CD4-positive, alpha-beta T cell treated with Interleukin-17A for 1 hour (primary cell): Measurements from ENCODE around the gene PIH1D1.

Source experiments
- DNase-seq: peaks from one replicate; pipeline ENCODE4 v3.0.0-alpha.2; 2020

PIH1D1 gene

GRCh38 chr19:49415102-49415809 lies 36.4 kb downstream of the PIH1D1 start:
- no peak for DNase-seq

- no peak for DNase-seq
These were observed 37.4 kb downstream of the PIH1D1 start for GRCh38 chr19:49414256-49414655.

DNA sequence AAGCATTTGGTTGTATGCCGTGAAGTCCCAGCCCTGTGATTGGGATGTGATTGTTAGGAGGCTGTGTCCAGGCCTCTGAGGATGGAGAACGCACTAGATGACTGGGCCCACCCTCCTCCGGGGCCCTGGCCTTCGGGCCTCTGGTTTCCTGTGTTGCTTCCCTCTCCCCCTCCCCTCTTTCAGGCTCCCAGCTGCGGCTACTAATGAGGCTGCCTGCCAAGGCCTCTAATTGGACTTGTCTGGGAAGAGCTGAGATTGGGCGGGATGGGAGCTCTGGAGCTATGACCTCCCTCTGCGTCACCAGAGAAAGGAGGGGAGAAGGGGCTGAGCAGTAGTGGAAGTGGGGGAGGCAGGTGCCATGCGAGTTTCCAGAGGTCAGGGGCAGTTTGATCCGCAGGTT lies 38.3 kb downstream of the PIH1D1 start:
- DNase-seq = no peak

DNA sequence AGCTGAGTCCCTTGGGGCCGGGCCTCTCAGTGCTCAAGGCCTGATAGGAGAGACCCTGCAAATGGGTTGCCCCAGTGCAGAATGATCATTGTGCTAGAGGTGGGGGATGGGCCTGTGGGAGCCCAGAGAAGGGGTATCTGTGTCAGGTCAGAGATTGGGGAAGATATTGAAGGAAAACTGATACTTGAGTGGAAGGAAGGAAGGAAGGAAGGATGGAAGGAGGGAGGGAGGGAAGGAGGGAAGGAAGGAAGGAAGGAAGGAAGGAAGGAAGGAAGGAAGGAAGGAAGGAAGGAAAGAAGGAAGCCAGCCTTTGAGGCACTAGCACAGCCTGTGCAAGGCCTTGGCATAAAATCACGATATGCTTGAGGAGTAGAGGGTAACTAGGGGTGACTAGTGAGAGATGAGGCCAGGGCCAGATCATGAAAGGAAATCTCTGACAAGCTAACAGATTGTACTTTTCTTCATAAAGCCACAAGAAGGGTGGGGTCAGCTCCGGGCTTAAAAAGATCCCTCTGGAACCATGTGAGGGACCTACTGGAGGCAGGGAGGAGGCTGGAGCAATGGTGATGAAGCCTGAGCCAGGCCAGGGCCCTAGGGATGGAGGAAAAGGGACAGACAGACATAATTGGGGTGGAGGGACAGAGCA lies 39.8 kb downstream of the PIH1D1 start:
- DNase-seq = no peak

GRCh38 chr19:49409441-49410029 lies 42.1 kb downstream of the PIH1D1 start:
- peak; percentile 52 for DNase-seq

GRCh38 chr19:49408816-49409440 lies 42.7 kb downstream of the PIH1D1 start:
- DNase-seq = no peak

DNA sequence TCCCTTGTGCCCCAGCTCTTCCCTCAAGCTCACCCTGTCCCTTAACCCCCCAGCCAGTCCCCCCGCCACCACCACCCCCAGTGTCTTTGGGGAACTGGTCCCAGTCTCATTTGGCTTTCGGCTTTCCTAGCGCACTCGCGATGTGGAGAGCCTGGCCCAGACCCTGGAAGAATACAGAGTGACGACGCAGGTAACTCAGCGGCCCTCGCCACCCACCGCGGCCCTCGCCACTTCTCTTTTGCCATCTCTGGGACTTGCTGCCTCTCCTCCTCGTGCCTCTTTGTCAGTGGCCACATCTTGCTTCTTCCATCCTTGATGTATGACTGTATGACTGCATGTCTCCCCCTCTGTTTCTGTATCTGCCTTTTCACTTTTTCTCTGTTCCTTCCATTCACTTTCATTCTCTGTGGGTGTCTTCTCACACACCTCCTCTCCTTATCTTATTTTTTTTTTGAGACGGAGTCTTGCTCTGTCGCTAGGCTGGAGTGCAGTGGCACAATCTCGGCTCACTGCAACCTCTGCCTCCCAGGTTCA lies 44.1 kb downstream of the PIH1D1 start:
- no peak for DNase-seq

- DNase-seq = no peak
These were observed 44.5 kb downstream of the PIH1D1 start for GRCh38 chr19:49407079-49407478.

- DNase-seq = no peak
These were observed 48.0 kb downstream of the PIH1D1 start for GRCh38 chr19:49403404-49404187.

- DNase-seq = no peak
These were observed 51.6 kb downstream of the PIH1D1 start for GRCh38 chr19:49400029-49400428.

DNA sequence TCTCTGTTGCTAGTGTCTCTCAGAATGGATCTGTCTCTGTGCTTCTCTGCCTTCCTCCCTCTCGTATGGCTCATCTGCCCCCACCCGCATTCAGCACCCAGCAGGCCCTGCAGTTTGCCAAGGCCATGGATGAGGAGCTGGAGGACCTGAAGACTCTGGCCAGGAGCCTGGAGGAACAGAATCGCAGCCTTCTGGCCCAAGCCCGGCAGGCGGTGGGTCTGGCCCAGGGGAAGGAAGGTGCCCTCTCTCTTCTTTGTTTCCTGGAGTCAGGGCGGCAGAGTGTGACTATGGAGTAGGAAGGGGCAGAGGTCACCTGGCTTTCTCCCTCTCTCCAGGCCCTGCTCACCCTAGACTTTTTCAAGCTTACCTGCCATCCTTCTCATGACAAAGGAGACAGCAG lies 52.7 kb downstream of the PIH1D1 start:
- no peak for DNase-seq

- DNase-seq = no peak
These were observed 53.5 kb downstream of the PIH1D1 start for GRCh38 chr19:49398001-49398615.

DNA sequence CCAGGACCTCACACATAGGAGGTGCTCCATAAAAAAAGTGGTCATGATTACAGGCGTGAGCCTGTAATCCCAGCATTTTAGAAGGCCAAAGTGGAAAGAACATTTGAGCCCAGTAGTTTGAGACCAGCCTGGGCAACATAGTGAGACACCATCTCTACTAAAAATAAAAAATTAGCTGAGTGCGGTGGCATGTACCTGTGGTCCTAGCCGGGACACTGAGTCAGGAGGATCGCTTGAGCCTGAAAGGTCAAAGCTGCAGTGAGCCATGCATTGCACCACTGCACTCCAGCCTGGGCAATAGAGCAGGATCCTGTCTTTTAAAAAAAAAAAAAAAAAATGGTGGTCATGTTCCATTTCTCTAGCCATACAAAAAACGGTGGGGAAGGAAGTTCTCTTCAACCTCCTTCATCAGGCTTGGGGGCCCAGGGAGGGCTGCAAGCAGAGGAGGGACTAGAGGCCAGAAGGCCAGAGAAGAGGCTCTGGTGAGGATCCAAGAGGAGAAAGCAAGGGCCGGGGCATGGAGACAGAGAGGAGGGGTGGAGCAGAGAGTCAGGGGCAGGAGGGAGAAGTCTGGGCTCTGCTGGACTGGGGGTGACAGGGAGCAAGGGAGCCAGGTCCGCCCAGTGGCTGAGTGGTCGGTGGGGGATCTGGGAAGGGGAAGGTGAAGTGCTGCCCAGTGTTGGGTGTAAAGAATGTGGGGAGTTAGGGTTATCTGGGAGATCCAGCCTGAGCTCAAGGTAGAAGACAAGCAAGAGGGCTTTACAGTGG lies 54.7 kb downstream of the PIH1D1 start:
- DNase-seq = no peak
